Endothelial cell of umbilical vein (primary cell): ENCODE data around the gene PCGF1. TPM values are rescaled to one million over a fixed set of nuclear protein-coding genes. Genes with fewer than 3 reads are reported as not detected.

Experiments used
- BruUV-seq: library from RNA; stranded (reverse); fragments of 400-500 nt; replicated peaks from 2 replicates; lab custom pipeline; 2021; lab: Mats Ljungman, UMichigan
- CTCF ChIA-PET: fragments of 300-600, 350-600 bp; sonication (Branson Sonifier 250); formaldehyde crosslinking; loops from one replicate; lab custom pipeline; 2021; ENCODE audit warnings: antibody characterized with exemption, inconsistent platforms; lab: Charles Lee
- POLR2A ChIA-PET: fragments of 300-600, 350-600 bp; sonication (Branson Sonifier 250); formaldehyde crosslinking; loops from one replicate; lab custom pipeline; 2021; ENCODE audit warnings: antibody characterized with exemption, inconsistent platforms; lab: Charles Lee
- DNase-seq: peaks from one replicate; pipeline ENCODE4 v3.0.0-alpha.2; 2011; ENCODE audit warnings: low read depth, low spot score
- FAIRE-seq: peaks from 2 replicates; lab custom pipeline; 2011; peaks lifted over from hg19 to GRCh38; lab: Jason Lieb, UNC
- H2AFZ ChIP-seq: 2 replicates; pipeline ENCODE4 v1.6.0; 2012; ENCODE audit warnings: low read depth, low read length, control low read depth, inconsistent platforms
- H3K27ac ChIP-seq: 2 replicates; pipeline ENCODE4 v1.5.1; 2011; ENCODE audit warnings: low read depth, mild to moderate bottlenecking, control low read depth, low read length, moderate library complexity; ENCODE audit not compliant: insufficient read depth
- H3K27me3 ChIP-seq, 2 experiments: 2 replicates each; pipeline versions ENCODE4 v1.6.0 to v1.6.1; 2011; ENCODE audit warnings: low read length in 2 of 2, mixed read lengths in 1 of 2; ENCODE audit not compliant: control insufficient read depth in 2 of 2, insufficient read depth in 2 of 2
- H3K36me3 ChIP-seq, 2 experiments: 2 replicates in 1 of 2; 3 replicates in 1 of 2; pipeline ENCODE4 v1.5.1; 2011; ENCODE audit warnings: low read length in 2 of 2, mild to moderate bottlenecking in 1 of 2, moderate library complexity in 1 of 2; ENCODE audit not compliant: control insufficient read depth in 2 of 2, insufficient read depth in 2 of 2; ENCODE audit errors: extremely low read depth in 1 of 2
- H3K4me1 ChIP-seq: 3 replicates; pipeline ENCODE4 v1.5.1; 2011; ENCODE audit warnings: mild to moderate bottlenecking, low read length; ENCODE audit not compliant: control insufficient read depth, insufficient read depth; ENCODE audit errors: extremely low read depth
- H3K4me2 ChIP-seq: 2 replicates; pipeline ENCODE4 v1.6.1; 2011; ENCODE audit warnings: low read length, control low read depth, mixed read lengths; ENCODE audit not compliant: insufficient read depth
- H3K4me3 ChIP-seq, 3 experiments: fragments of 200-600 bp in 1 of 3; sonication (generic), shearing (Covaris generic) in 1 of 3; replicated peaks in 1 of 3; 2 replicates each; pipeline ENCODE4 v1.5.1; 2011 to 2016; ENCODE audit warnings: control low read depth in 3 of 3, low read length in 3 of 3, mild to moderate bottlenecking in 2 of 3, inconsistent platforms in 1 of 3, low read depth in 1 of 3, moderate library complexity in 1 of 3; ENCODE audit not compliant: insufficient read depth in 1 of 3
- H3K79me2 ChIP-seq: 2 replicates; pipeline ENCODE4 v1.6.0; 2012; ENCODE audit warnings: low read length, inconsistent platforms; ENCODE audit not compliant: control insufficient read depth, insufficient read depth
- H3K9ac ChIP-seq: replicated peaks from 2 replicates; pipeline ENCODE3; 2011; ENCODE audit warnings: low read length, control low read depth; ENCODE audit not compliant: insufficient read depth; ENCODE audit errors: extremely low read depth
- H3K9me1 ChIP-seq: replicated peaks from 3 replicates; pipeline ENCODE4 v1.6.0; 2011; ENCODE audit warnings: mild to moderate bottlenecking, low read length; ENCODE audit not compliant: control insufficient read depth, insufficient read depth; ENCODE audit errors: extremely low read depth
- H3K9me3 ChIP-seq: replicated peaks from 2 replicates; pipeline ENCODE4 v1.5.1; 2012; ENCODE audit warnings: low read length, inconsistent platforms; ENCODE audit not compliant: control insufficient read depth, insufficient read depth
- H4K20me1 ChIP-seq: replicated peaks from 2 replicates; pipeline ENCODE3; 2011; ENCODE audit warnings: mild to moderate bottlenecking, low read length; ENCODE audit not compliant: control insufficient read depth, insufficient read depth; ENCODE audit errors: extremely low read depth
- CTCF ChIP-seq, 2 donors: IDR thresholded peaks; 1 replicate in 1 of 2; 2 replicates in 1 of 2; pipeline ENCODE4 v1.5.1; 2011; ENCODE audit warnings: low read length in 2 of 2, mild to moderate bottlenecking in 2 of 2, moderate library complexity in 2 of 2, control low read depth in 1 of 2, inconsistent platforms in 1 of 2, low read depth in 1 of 2; ENCODE audit not compliant: insufficient read depth in 1 of 2; ENCODE audit errors: extremely low read depth in 1 of 2
- EZH2 ChIP-seq: IDR thresholded peaks from 2 replicates; pipeline ENCODE4 v1.6.1; 2012; ENCODE audit warnings: borderline replicate concordance, low read depth, mild to moderate bottlenecking, moderate library complexity, low read length, inconsistent platforms; ENCODE audit not compliant: severe bottlenecking
- FOS ChIP-seq: IDR thresholded peaks from 2 replicates; pipeline ENCODE4 v1.6.1; 2011; ENCODE audit warnings: mild to moderate bottlenecking, low read length, moderate library complexity, borderline replicate concordance; ENCODE audit not compliant: insufficient read depth
- GATA2 ChIP-seq: IDR thresholded peaks from 2 replicates; pipeline ENCODE4 v1.7.0; 2011; ENCODE audit warnings: low read depth, mild to moderate bottlenecking, moderate library complexity, mixed read lengths, low read length; ENCODE audit not compliant: insufficient read length, insufficient read depth
- JUN ChIP-seq: IDR thresholded peaks from 2 replicates; pipeline ENCODE4 v1.6.1; 2011; ENCODE audit warnings: borderline replicate concordance, low read depth; ENCODE audit not compliant: insufficient read length, insufficient read depth
- MYC ChIP-seq: IDR thresholded peaks from one replicate; pipeline ENCODE4 v1.6.1; 2011; ENCODE audit warnings: mild to moderate bottlenecking, low read depth, low read length
- POLR2A ChIP-seq: IDR thresholded peaks from 2 replicates; pipeline ENCODE4 v1.6.1; 2012; ENCODE audit warnings: low read depth, mild to moderate bottlenecking, control low read depth, low read length
- POLR2AphosphoS5 ChIP-seq: IDR thresholded peaks from 2 replicates; pipeline ENCODE4 v1.6.1; 2012; ENCODE audit warnings: low read depth, mild to moderate bottlenecking, control low read depth, low read length, moderate library complexity; ENCODE audit not compliant: insufficient read depth
- dilution Hi-C: fragments of 300-500 bp; cut with MboI; formaldehyde crosslinking; loops from one replicate; pipeline ENCODE4 v1.15.0; 2019; ENCODE audit warnings: low sequenced_read_pairs; ENCODE audit not compliant: extremely low pct_ligation_motif_present
- intact Hi-C: fragments of 100-400 bp; cut with micrococcal nuclease; formaldehyde crosslinking; loops from one replicate; pipeline ENCODE4 v1.10.0; 2022
- polyA plus RNA-seq, 4 experiments: library from polyadenylated mRNA; depleted of rRNA in 3 of 4; stranded (reverse) in 3 of 4; unstranded in 1 of 4; fragments of >200 nt; gene quantifications; 2 replicates each; pipeline versions ENCODE4 v1.2.1 to v1.2.3, GENCODE V29; 2011 to 2012; ENCODE audit warnings: missing spikeins in 1 of 4
- total RNA-seq: library from RNA; stranded (reverse); gene quantifications from 2 replicates; pipeline ENCODE4 v1.2.3, GENCODE V29; 2021
- TF ChIP-seq, protein P1 (sequence below): IDR thresholded peaks from 2 replicates; pipeline ENCODE4 v1.6.1; 2011; ENCODE audit not compliant: insufficient read depth, insufficient read length

PCGF1 gene
- total and polyA plus RNA-seq, 2 donors (not counting 3 experiments of a cell fraction or from before 2014, with no cell fraction given) = 17.4 to 19.2 TPM

DNA sequence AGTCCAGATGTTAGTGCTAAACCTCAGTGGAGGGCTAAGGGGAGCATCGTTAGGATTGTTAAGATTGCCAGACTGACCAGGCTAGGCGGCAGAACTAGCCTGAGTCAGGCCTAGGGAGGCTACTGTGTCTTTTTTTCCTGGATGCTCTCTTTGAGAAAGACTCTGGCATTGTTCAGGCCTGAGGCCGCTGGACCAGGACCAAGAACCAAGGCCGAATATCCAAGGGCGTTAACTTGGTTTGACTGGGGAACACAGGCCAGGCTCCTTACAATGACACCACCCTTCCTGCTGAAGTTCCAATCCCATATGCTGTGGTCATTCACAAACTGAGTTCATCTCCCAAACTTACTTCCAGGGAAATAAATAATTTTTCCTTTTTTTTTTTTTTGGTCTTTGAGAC lies 32.8 kb upstream of the PCGF1 start:
- Histone ChIP-seq H3K27ac (no peak overlapping the region), H3K4me3 (no peak overlapping the region), H3K9me3 (no peaks in the 10 kb centered on the region), H3K4me2 (no peak overlapping the region), H3K9ac (no peak overlapping the region), H3K9me1 (no peaks in the 10 kb centered on the region), H3K79me2 (no peaks in the 10 kb centered on the region), H3K27me3 (peaks cover 16 to 21% of the 10 kb centered on the region in 2 experiments), H3K4me1 (no peaks in the 10 kb centered on the region), H3K36me3 (no peaks in the 10 kb centered on the region), H2AFZ (no peak overlapping the region), H4K20me1 (no peaks in the 10 kb centered on the region)
- no peak for FAIRE-seq
- no peak for TF ChIP-seq FOS
- no peak for TF ChIP-seq JUN
- no peak for TF ChIP-seq CTCF (IDR thresholded peaks at IDR 0.05; ENCODE audit: extremely low read depth in 1 of 2, insufficient read depth in 1 of 2, low read depth in 1 of 2, low read length in 2 of 2)
- TF ChIP-seq POLR2A = no peak
- TF ChIP-seq GATA2 = no peak
- CTCF ChIA-PET = interaction anchor here (0.9 kb wide), 1 partner anchor 47 kb away, joined by 3 read pairs; no protein-coding TSS in a partner anchor
- POLR2A ChIA-PET = no interaction called here
- no peak for DNase-seq
- dilution Hi-C loops (no loop called here), intact Hi-C loops (no loop called here)
- no TSS peak for BruUV-seq

GRCh38 chr2:74538881-74539339 lies 31.4 kb upstream of the PCGF1 start:
- H3K36me3 ChIP-seq = no peaks in the 10 kb centered on the region
- dilution Hi-C loops = no loop called here
- no peak for DNase-seq
- peaks cover 13 to 16% of the 10 kb centered on the region in 2 experiments for H3K27me3 ChIP-seq
- intact Hi-C loops = no loop called here
- CTCF ChIA-PET = no interaction called here
- BruUV-seq = no TSS peak
- no peaks in the 10 kb centered on the region for H3K9me1 ChIP-seq
- TF ChIP-seq POLR2AphosphoS5 = no peak
- no peak for TF ChIP-seq POLR2A
- no peak for TF ChIP-seq JUN
- no peak for TF ChIP-seq CTCF (IDR thresholded peaks at IDR 0.05; ENCODE audit: extremely low read depth in 1 of 2, insufficient read depth in 1 of 2, low read depth in 1 of 2, low read length in 2 of 2)
- TF ChIP-seq, protein P1, sequence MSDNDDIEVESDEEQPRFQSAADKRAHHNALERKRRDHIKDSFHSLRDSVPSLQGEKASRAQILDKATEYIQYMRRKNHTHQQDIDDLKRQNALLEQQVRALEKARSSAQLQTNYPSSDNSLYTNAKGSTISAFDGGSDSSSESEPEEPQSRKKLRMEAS = no peak
- TF ChIP-seq FOS = no peak
- no peak for TF ChIP-seq GATA2
- no peak for TF ChIP-seq MYC
- no peak for TF ChIP-seq EZH2
- no peak overlapping the region for H3K27ac ChIP-seq
- FAIRE-seq = no peak
- no peaks in the 10 kb centered on the region for H4K20me1 ChIP-seq
- no peaks in the 10 kb centered on the region for H3K79me2 ChIP-seq
- POLR2A ChIA-PET = no interaction called here
- no peaks in the 10 kb centered on the region for H3K4me1 ChIP-seq
- H2AFZ ChIP-seq = no peak overlapping the region
- no peaks in the 10 kb centered on the region for H3K9me3 ChIP-seq
- no peak overlapping the region for H3K4me2 ChIP-seq
- no peak overlapping the region for H3K4me3 ChIP-seq
- no peak overlapping the region for H3K9ac ChIP-seq
